ENCODE data around the gene PPIH. TPM values are rescaled to one million over a fixed set of nuclear protein-coding genes. Genes with fewer than 3 reads are reported as not detected.
"Not testable (repeated sequence)": the region's sequence is repeated elsewhere in the genome, so short reads cannot be mapped to it uniquely, and the experiment has no call there.

PPIH gene
- total RNA-seq, 2 experiments from 2014 or later, result 107 to 108 TPM

GRCh38 chr1:42714441-42714840 lies 56.2 kb downstream of the PPIH start:
- intact Hi-C loops (cut with micrococcal nuclease); H3K27me3 Mint-ChIP-seq (ENCODE audit: low read depth); CTCF ChIA-PET; H3K27ac Mint-ChIP-seq; H3K4me1 Mint-ChIP-seq (ENCODE audit: low read depth); H3K4me3 Mint-ChIP-seq; DNase-seq: not testable (repeated sequence)
- Mint-ChIP-seq H3K9me3 (peaks cover 18% of the 10 kb centered on the region), H3K36me3 (ENCODE audit: low read depth) (peaks cover 62% of the 10 kb centered on the region)

DNA sequence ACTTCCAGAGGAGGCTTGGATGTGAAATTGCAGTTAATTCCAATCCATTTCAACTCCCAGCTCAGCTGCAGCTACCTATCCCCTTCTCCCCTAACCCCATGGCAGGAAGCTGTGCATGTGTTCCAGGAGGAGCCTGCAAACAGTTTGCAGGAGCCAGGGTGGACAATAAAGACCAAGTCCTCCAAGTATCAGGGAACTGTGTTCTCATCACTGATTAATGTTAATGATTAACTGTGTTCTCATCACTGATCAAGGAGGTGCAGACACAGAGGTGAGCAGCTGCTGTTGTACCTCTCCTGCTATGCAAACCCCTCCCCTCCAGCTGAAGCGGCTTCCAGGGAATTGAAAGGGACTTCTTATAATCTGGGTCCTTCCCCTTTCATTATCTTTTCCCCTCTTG lies 62.6 kb downstream of the PPIH start:
- H3K27ac Mint-ChIP-seq, result no peak overlapping the region
- H3K36me3 Mint-ChIP-seq (ENCODE audit: low read depth), result peaks cover 14% of the 10 kb centered on the region
- CTCF ChIA-PET, result no interaction called here
- H3K4me1 Mint-ChIP-seq (ENCODE audit: low read depth), result no peaks in the 10 kb centered on the region
- no peaks in the 10 kb centered on the region for H3K9me3 Mint-ChIP-seq
- no peak overlapping the region for H3K4me3 Mint-ChIP-seq
- no peaks in the 10 kb centered on the region for H3K27me3 Mint-ChIP-seq (ENCODE audit: low read depth)
- intact Hi-C loops (cut with micrococcal nuclease), result no loop called here
- DNase-seq, result no peak

DNA sequence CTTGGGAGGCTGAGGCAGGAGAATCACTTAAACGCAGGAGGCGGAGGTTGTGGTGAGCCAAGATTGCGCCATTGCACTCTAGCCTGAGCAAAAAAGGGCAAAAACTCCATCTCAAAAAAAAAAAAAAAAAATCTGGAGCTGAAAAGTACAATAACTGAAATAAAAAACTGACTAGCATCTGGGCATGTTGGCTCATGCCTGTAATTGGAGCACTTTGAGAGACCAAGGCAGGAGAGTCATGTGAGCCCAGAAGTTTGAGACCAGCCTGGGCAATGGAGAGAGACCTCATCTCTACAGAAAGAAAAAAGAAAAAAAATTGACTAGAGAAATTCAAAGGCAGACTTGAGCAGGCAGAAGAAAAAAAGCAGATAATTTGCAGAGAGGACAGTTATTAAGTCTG lies 63.7 kb downstream of the PPIH start:
- H3K27ac Mint-ChIP-seq, result no peak overlapping the region
- CTCF ChIA-PET, result interaction anchor here (0.6 kb wide), 1 partner anchor 1738 kb away, joined by 3 read pairs; no protein-coding TSS in a partner anchor

DNA sequence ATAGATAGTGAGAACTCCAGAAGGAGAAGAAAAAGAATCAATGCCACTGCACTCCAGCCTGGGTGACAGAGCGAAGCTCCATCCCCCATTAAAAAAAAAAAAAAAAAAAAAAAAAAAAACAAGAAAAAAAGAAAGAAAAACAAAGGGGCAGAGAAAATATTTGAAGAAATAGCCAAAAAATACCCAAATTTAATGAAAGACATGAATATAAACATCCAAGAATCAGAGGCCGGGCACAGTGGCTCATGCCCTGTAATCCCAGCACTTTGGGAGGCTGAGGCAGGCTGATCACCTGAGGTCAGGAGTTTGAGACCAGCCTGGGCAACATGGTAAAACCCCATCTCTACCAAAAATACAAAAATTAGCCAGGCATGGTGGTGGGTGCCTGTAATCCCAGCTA lies 64.2 kb downstream of the PPIH start:
- H3K4me1 Mint-ChIP-seq (ENCODE audit: low read depth); H3K4me3 Mint-ChIP-seq; DNase-seq; CTCF ChIA-PET; H3K9me3 Mint-ChIP-seq; H3K27ac Mint-ChIP-seq; intact Hi-C loops (cut with micrococcal nuclease); H3K27me3 Mint-ChIP-seq (ENCODE audit: low read depth); H3K36me3 Mint-ChIP-seq (ENCODE audit: low read depth): not testable (repeated sequence)

More for the DNA sequence above, 63.7 kb downstream of the PPIH start:
- intact Hi-C loops (cut with micrococcal nuclease), result no loop called here
- Mint-ChIP-seq H3K4me3 (no peak overlapping the region), H3K9me3 (no peaks in the 10 kb centered on the region), H3K4me1 (ENCODE audit: low read depth) (no peaks in the 10 kb centered on the region), H3K36me3 (ENCODE audit: low read depth) (peaks cover 8% of the 10 kb centered on the region), H3K27me3 (ENCODE audit: low read depth) (no peaks in the 10 kb centered on the region)
- DNase-seq, result no peak

DNA sequence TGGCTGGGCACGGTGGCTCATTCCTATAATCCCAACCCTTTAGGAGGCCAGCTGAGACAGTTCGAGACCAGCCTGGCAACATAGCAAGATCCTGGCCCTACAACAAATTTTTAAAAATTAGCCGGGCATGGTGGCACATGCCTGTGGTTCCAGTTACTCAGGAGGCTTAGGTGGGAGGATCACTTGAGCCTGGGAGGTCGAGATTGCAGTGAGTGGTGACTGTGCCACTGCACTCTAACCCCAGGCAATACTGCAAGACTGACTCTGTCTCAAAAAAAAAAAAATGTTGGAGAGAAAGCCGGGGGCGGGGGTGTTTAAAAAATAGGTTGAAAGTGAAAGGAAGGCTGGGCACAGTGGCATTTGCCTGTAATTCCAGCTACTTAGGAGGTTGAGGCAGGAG lies 65.3 kb downstream of the PPIH start:
- Mint-ChIP-seq H3K4me3 (no peak overlapping the region), H3K27me3 (ENCODE audit: low read depth) (no peaks in the 10 kb centered on the region), H3K4me1 (ENCODE audit: low read depth) (no peaks in the 10 kb centered on the region), H3K36me3 (ENCODE audit: low read depth) (peaks cover 2% of the 10 kb centered on the region), H3K27ac (no peak overlapping the region), H3K9me3 (no peaks in the 10 kb centered on the region)
- intact Hi-C loops (cut with micrococcal nuclease), result no loop called here
- CTCF ChIA-PET, result no interaction called here
- no peak for DNase-seq

DNA sequence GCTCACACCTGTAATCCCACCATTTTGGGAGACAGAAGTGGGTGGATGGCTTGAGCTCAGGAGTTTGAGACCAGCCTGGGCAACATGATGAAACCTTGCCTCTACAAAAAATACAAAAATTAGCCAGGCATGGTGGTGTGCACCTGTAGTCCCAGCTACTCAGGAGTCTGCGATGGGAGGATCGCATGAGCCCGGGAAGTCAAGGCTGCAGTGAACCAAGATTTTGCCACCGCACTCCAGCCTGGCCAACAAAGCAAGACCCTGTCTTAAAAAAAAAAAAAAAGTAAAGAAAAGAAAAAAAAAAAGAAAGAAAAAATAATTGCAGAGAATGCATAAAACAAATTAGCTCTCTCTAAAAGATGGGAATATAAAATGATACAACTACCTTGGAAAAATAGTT lies 67.6 kb downstream of the PPIH start:
- H3K27ac Mint-ChIP-seq; H3K27me3 Mint-ChIP-seq (ENCODE audit: low read depth); H3K4me3 Mint-ChIP-seq; DNase-seq; intact Hi-C loops (cut with micrococcal nuclease); H3K4me1 Mint-ChIP-seq (ENCODE audit: low read depth); H3K36me3 Mint-ChIP-seq (ENCODE audit: low read depth); H3K9me3 Mint-ChIP-seq: not testable (repeated sequence)
- CTCF ChIA-PET, result interaction anchor here (0.7 kb wide), 1 partner anchor 292 kb away, joined by 3 read pairs; no protein-coding TSS in a partner anchor

Other genes with a start within 250 kb of the PPIH start
- under 1 TPM; 0.74 to 0.76 TPM for gene ZMYND12, start 202.4 kb upstream of the PPIH start, total RNA-seq
- gene PPCS, start 201.9 kb upstream of the PPIH start, total RNA-seq, result 10 to 100 TPM; 47.4 to 49.6 TPM
- 1 to 10 TPM; 1.4 to 2.1 TPM for gene CCDC30, start 195.1 kb upstream of the PPIH start, total RNA-seq
- gene YBX1, start 24.0 kb downstream of the PPIH start, total RNA-seq, result 1,000 to 10,000 TPM; 1,773 to 1,887 TPM
- not detected for gene CLDN19, start 81.8 kb downstream of the PPIH start, total RNA-seq
- gene P3H1, start 108.6 kb downstream of the PPIH start, total RNA-seq, result 10 to 100 TPM; 26.4 to 28.6 TPM
- 1 to 10 TPM; 4.1 to 4.7 TPM for gene C1orf50, start 108.8 kb downstream of the PPIH start, total RNA-seq
- gene TMEM269, start 126.6 kb downstream of the PPIH start, total RNA-seq, result under 1 TPM; 0.24 to 0.57 TPM
- gene ERMAP, start 158.7 kb downstream of the PPIH start, total RNA-seq, result 1 to 10 TPM; 3.1 TPM
- 10 to 100 TPM; 16.4 to 17.0 TPM for gene SVBP, start 159.0 kb downstream of the PPIH start, total RNA-seq
- gene ZNF691, start 188.2 kb downstream of the PPIH start, total RNA-seq, result 1 to 10 TPM; 4.6 to 5.3 TPM